ENCODE data around the gene PDZRN4.

DNA sequence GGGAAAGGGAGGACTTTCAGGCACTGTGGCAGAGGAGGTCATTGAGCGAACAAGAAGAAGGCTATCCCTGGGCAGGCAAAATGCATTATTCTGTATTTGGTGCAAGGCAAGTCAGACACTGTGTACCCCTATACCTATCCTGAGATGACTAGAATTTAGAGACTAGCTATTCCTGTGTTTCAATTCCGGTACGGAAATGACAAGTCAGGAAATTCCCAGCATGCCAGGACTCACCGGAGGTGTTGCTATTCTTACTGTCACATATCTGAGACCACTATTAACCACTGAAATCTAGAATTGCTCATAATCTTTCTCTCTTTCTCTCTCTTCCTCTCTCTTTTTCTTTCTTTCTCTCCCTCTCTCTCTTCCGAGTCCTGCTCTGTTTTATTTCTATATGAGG is 297.1 kb downstream of the PDZRN4 start:
- TF ChIP-seq, protein P1, sequence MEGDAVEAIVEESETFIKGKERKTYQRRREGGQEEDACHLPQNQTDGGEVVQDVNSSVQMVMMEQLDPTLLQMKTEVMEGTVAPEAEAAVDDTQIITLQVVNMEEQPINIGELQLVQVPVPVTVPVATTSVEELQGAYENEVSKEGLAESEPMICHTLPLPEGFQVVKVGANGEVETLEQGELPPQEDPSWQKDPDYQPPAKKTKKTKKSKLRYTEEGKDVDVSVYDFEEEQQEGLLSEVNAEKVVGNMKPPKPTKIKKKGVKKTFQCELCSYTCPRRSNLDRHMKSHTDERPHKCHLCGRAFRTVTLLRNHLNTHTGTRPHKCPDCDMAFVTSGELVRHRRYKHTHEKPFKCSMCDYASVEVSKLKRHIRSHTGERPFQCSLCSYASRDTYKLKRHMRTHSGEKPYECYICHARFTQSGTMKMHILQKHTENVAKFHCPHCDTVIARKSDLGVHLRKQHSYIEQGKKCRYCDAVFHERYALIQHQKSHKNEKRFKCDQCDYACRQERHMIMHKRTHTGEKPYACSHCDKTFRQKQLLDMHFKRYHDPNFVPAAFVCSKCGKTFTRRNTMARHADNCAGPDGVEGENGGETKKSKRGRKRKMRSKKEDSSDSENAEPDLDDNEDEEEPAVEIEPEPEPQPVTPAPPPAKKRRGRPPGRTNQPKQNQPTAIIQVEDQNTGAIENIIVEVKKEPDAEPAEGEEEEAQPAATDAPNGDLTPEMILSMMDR (IDR thresholded peaks at IDR 0.05) = no peak
- no peak for TF ChIP-seq POLR2A (IDR thresholded peaks at IDR 0.05)
